ENCODE measurements around the gene UGT1A5.

The UGT1A5 gene

GRCh38 chr2:233817995-233818638, 105.4 kb downstream of the UGT1A5 start:
- no peak for DNase-seq (ENCODE audit: low read depth)
- TF ChIP-seq CTCF (IDR thresholded peaks at IDR 0.05; ENCODE audit: low read length, missing control alignments): no peak
- no peak overlapping the region for H3K4me3 ChIP-seq (replicated peaks; ENCODE audit: low read depth, low read length)

GRCh38 chr2:233818639-233819621, 106.2 kb downstream of the UGT1A5 start:
- TF ChIP-seq CTCF (IDR thresholded peaks at IDR 0.05; ENCODE audit: low read length, missing control alignments): no peak
- no peak overlapping the region for H3K4me3 ChIP-seq (replicated peaks; ENCODE audit: low read depth, low read length)
- DNase-seq (ENCODE audit: low read depth): no peak

- DNase-seq (ENCODE audit: low read depth): no peak
- TF ChIP-seq CTCF (IDR thresholded peaks at IDR 0.05; ENCODE audit: low read length, missing control alignments): no peak
- H3K4me3 ChIP-seq (replicated peaks; ENCODE audit: low read depth, low read length): no peak overlapping the region
These were observed 107.4 kb downstream of the UGT1A5 start for GRCh38 chr2:233819884-233820773.

GRCh38 chr2:233820774-233821105, 108.0 kb downstream of the UGT1A5 start:
- H3K4me3 ChIP-seq (replicated peaks; ENCODE audit: low read depth, low read length): no peak overlapping the region
- no peak for TF ChIP-seq CTCF (IDR thresholded peaks at IDR 0.05; ENCODE audit: low read length, missing control alignments)
- no peak for DNase-seq (ENCODE audit: low read depth)

- no peak overlapping the region for H3K4me3 ChIP-seq (replicated peaks; ENCODE audit: low read depth, low read length)
- DNase-seq (ENCODE audit: low read depth): no peak
- TF ChIP-seq CTCF (IDR thresholded peaks at IDR 0.05; ENCODE audit: low read length, missing control alignments): no peak
These were observed 108.5 kb downstream of the UGT1A5 start for GRCh38 chr2:233821196-233821595.

- no peak for TF ChIP-seq CTCF (IDR thresholded peaks at IDR 0.05; ENCODE audit: low read length, missing control alignments)
- DNase-seq (ENCODE audit: low read depth): no peak
These were observed 109.0 kb downstream of the UGT1A5 start for GRCh38 chr2:233821709-233822100.

More at GRCh38 chr2:233821709-233822100, 109.0 kb downstream of the UGT1A5 start:
- H3K4me3 ChIP-seq (replicated peaks; ENCODE audit: low read depth, low read length): no peak overlapping the region

Measured in fibroblast of pulmonary artery (primary cell).